Measurements from ENCODE around the gene TMEM38A.

The TMEM38A gene, protein sequence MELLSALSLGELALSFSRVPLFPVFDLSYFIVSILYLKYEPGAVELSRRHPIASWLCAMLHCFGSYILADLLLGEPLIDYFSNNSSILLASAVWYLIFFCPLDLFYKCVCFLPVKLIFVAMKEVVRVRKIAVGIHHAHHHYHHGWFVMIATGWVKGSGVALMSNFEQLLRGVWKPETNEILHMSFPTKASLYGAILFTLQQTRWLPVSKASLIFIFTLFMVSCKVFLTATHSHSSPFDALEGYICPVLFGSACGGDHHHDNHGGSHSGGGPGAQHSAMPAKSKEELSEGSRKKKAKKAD

GRCh38 chr19:16660763-16661479, at the start of gene TMEM38A:
TSS of gene TMEM38A (plus strand) at chr19:16661139. CDS start at chr19:16661218, 79 bp downstream.
- peak; percentile 15 for DNase-seq (ENCODE audit: low read depth)

- DNase-seq (ENCODE audit: low read depth), result no peak
Measured at GRCh38 chr19:16612636-16613035, 48.3 kb upstream of the TMEM38A start.

DNA sequence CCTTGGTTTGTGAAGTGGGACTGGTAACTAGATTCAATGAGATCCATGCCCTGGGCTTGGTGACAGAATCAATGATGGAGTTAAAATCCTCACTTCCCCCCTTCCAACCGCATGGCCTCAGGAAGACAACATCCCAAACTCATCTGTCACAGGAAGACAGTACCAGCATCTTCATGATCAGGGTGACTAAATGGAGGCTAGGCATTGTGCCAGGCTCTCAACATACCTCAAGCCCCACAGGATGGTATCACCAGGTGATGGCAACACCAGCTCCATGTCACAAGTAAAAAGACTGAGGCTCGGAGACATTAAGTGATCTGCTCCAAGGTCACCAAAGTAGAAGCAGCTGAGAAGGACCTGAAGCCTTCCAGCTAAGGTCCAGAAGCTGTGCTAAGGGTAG, 47.1 kb upstream of the TMEM38A start:
- no peak for DNase-seq (ENCODE audit: low read depth)

- DNase-seq (ENCODE audit: low read depth), result no peak
Measured at GRCh38 chr19:16614941-16615340, 46.0 kb upstream of the TMEM38A start.

- no peak for DNase-seq (ENCODE audit: low read depth)
Measured at GRCh38 chr19:16615808-16616207, 45.1 kb upstream of the TMEM38A start.

GRCh38 chr19:16618248-16618647, 42.7 kb upstream of the TMEM38A start:
- DNase-seq (ENCODE audit: low read depth), result no peak

- DNase-seq (ENCODE audit: low read depth), result no peak
Measured at GRCh38 chr19:16619457-16619856, 41.5 kb upstream of the TMEM38A start.

- DNase-seq (ENCODE audit: low read depth), result no peak
Measured at GRCh38 chr19:16620018-16620417, 40.9 kb upstream of the TMEM38A start.

- DNase-seq (ENCODE audit: low read depth), result no peak
Measured at GRCh38 chr19:16620584-16620983, 40.4 kb upstream of the TMEM38A start.

- DNase-seq (ENCODE audit: low read depth), result no peak
Measured at GRCh38 chr19:16621165-16621800, 39.7 kb upstream of the TMEM38A start.

DNA sequence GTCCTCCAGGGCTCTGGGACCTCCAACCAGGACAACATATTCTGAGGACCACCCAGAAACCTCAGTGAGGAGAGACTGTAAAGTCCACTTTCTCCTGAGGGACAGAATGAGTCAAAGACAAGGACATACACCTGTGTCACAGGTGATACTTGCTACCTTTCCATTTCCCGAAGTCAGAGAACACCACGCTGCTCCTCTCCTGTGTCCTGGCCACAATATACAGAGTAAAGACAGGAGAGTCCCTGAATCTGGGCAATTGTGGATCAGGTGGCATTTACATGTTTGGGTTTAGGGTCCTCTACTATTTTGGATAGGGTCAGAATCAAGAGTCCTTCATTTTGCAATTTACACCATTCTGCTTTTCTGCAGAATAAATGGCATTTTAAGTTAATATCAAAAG, 37.9 kb upstream of the TMEM38A start:
- no peak for DNase-seq (ENCODE audit: low read depth)

GRCh38 chr19:16623576-16623975, 37.4 kb upstream of the TMEM38A start:
- no peak for DNase-seq (ENCODE audit: low read depth)

DNA sequence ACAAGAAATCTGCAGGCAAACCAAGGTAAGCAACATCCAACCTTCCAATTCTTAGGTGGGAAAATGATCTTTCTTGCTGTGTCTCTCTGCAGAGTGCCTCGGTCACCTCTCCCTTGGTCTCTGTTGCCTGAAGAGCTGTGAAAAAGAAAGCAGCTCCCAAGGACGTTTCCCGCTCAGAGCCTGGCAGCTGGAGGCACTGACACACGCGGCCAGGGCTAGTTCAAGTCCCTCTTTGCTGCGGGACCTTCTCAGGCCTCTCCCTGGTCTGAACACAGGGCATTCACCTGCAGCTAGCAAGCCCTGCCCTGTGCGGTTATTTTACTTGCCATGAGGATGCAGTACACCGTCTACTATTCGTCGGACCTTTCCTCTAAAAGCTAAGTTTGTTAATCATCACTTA, 36.7 kb upstream of the TMEM38A start:
- no peak for DNase-seq (ENCODE audit: low read depth)

DNA sequence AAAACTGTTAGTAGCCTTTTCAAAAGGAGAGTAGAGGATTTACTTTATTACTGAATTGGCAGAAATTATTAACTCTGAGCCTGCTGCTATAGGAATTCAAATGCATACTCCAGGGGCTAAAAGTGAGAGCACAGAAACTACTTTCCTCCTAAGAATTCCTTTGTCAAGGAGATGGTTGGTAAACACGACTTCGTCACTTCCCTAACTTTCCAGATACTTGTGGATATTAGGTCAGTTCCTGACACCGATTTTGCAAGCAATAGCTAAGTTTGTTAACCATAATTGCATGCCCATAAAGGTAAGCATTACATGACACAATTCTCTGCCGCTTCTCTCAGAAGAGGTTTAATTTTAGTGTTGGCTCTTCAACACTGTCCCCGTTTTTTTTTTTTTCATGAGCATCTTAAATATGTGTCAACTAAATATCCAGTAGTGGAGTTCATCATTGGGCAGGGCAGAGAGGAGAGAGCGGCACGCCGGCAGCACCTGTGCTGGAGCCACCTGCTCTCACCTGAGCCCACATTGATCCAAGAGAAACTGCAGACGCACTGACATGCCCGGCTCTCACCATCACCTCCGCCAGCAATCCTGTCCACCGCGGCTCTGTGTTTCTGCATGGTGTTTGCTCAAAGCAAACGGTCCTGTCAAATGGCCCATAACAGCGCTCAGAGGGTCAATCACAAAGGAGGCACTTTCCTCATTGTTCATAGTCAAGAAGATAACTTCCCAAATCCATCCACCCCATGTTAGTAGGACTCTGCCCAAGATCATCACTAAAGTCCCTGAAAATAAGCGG, 35.6 kb upstream of the TMEM38A start:
- no peak for DNase-seq (ENCODE audit: low read depth)

GRCh38 chr19:16626796-16627192, 34.1 kb upstream of the TMEM38A start:
- DNase-seq (ENCODE audit: low read depth), result no peak

GRCh38 chr19:16627193-16627927, 33.6 kb upstream of the TMEM38A start:
- no peak for DNase-seq (ENCODE audit: low read depth)

- no peak for DNase-seq (ENCODE audit: low read depth)
Measured at GRCh38 chr19:16627928-16628182, 33.1 kb upstream of the TMEM38A start.

DNA sequence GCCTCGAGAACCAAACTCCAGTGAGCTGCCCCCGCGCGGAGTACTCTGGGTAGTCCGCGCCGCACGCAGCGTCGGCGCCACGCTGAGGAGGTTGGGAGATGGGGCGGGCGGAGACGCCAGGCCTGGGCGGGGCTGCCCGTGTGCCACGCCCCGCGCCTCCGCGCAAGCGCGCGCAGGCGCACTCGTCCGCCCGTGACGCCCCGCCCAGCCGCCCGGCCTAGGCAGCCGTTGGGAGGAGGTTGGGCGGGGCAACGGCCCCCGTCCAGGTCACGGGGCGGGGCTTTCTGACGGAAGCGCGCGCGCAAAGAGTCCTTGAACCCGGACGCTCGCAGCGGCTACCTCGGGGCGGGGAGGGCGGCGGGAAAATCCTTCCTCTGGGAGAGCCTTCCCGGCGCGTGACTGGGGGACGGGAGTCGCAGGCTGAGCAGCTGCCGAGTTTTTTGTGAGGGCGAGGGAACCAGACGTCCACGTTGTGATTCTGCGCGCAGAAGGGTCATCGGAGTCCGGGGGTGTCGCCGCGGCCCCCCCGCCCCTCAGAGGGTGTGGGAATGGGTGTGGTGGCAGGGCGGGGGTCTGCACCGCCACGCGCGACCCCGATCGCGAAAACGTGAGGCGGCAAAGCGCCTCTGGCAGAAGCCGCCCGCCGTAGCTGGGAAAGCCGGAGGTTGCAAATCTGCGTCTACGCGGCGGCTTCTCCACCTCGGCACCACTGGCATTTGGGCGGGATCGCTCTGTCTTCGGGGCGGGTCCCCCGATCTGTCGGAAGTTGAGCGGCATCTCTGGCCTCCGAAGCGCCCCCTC, 32.6 kb upstream of the TMEM38A start, which contains the start of gene MED26:
Gene MED26 (minus strand): TSS at position 22 of the 801 bp plus-strand sequence. CDS start 261 bp downstream, outside the sequence.
- peak; percentile 91 for DNase-seq (ENCODE audit: low read depth)

DNA sequence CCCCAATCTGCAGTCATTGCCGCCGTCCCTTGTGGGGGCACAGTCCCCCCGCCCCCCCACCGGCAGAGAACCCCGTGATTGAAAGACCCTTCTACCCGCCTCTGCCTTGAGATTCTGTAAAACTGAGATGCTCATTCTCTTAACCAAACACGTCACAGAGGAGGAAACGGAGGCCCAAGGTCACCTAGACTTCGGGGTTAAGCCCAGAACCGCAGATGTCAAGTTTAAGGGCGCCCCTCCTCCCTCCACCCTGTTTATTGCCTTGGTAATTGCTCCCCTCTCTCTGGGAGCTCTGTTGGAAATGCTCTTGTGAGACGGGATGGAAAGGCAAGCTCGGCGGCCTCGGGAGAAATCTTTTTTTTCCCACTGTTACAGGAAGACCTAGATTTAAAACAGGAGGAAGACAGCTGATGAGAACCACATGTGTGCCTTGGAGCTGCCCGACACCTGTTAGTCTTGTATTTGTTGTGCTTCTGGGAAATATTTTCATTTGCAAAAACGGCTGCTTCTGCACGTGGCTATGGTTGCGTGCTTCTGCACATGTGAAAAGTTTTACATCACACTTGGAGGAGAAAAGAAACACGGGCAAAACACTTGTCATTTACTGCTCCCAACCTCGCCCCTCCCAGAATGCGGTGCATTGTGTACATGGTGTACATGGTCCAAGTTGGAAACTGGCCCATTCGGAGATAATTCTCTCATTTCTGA, 31.8 kb upstream of the TMEM38A start:
- DNase-seq (ENCODE audit: low read depth), result no peak

DNA sequence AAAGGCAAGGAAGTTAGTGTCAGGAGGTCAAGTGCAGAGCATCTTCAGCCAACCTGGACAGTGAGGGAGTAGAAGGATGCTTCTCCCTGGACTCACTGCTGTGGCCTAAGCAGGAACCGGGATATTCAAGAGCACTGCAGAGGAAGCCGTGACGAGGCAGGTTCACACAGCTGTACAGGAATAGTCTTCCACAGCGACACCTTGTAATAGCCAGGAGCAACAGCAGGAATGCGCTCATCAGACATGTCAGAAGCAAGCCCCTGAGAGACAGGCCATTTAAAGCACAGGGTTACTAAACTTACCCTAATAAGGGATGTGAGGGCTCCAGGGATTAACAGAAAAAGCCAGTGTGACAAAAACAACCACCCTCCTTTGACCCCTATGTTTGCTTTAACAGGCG, 29.5 kb upstream of the TMEM38A start:
- DNase-seq (ENCODE audit: low read depth), result no peak

Measured in stimulated activated CD8-positive, alpha-beta memory T cell treated with anti-CD3 and anti-CD28 coated beads, Interleukin-4, amount 100 ng/mL, for 24 hours (primary cell).